ENCODE results near the gene ARL6IP5. TPM values are rescaled to one million over a fixed set of nuclear protein-coding genes. Genes with fewer than 3 reads are reported as not detected.

ARL6IP5 gene
- total and polyA plus RNA-seq, 9 of the 15 experiments (the other 6 are each of a cell fraction or from before 2014, with no cell fraction given), result 10.3 to 54.0 (median 12.7) TPM

DNA sequence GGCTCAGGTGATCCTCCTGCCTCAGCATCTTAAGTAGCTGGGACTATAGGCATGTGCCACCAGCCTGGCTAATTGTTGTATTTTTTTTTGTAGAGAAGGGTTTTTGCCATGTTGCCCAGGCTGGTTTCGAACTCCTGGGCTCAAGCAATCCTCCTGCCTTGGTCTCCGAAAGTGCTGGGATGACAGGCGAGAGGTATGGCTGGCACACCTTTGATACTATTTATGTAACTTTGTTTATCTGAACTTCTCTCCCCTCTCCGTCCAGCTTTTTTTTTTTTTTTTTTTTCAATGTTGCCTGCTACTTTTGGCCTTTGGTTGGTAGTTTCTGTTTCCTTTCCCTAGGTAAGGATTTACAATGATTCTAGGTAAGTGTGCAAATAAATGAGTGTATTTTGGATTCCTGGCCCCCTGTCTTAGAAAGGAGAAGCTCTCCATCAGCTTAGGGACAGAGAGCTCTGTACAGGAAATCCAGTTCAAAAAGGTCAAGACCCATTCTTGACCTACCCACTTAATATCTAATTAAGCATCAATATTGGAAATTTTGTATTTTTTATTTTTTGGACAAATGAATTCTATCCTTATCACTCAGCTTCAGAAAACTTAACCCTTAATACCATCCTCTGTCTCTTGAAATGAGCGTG, 6.8 kb downstream of the ARL6IP5 start:
- FAIRE-seq, result no peak
- Histone ChIP-seq H3K4me1 (replicated peaks in 1 of 2; ENCODE audit: control insufficient read depth in 2 of 2, insufficient read depth in 2 of 2, low read length in 2 of 2) (peaks cover 3 to 10% of the 10 kb centered on the region in 2 experiments; a peak in 4 of 5 replicates), H3K36me3 (ENCODE audit: control insufficient read depth, insufficient read depth, low read length) (no peaks in the 10 kb centered on the region), H3K4me2 (ENCODE audit: insufficient read depth, low read length) (no peak overlapping the region), H3K9me3 (replicated peaks; ENCODE audit: control insufficient read depth, insufficient read depth, low read depth, low read length) (no peaks in the 10 kb centered on the region), H3K9me1 (ENCODE audit: control insufficient read depth, insufficient read depth, low read length) (no peaks in the 10 kb centered on the region), H3K9ac (ENCODE audit: insufficient read depth in 1 of 2, low read depth in 2 of 2, low read length in 2 of 2) (no peak overlapping the region), H3K27ac (ENCODE audit: extremely low read depth, low read depth, low read length) (no peak overlapping the region), H4K20me1 (replicated peaks; ENCODE audit: control insufficient read depth, insufficient read depth, low read length) (no peaks in the 10 kb centered on the region), H3K4me3 (no peak overlapping the region), H3K79me2 (ENCODE audit: control insufficient read depth, insufficient read depth, low read length) (peaks cover 3% of the 10 kb centered on the region), H2AFZ (ENCODE audit: low read depth, low read length) (no peak overlapping the region), H3K27me3 (ENCODE audit: control insufficient read depth in 2 of 2, insufficient read depth in 2 of 2, low read length in 2 of 2) (no peaks in the 10 kb centered on the region)
- POLR2A ChIA-PET, result interaction anchor here (0.6 to 2.7 kb wide), 3 partner anchors 10 to 215 kb away, joined by 3 to 17 read pairs (median 4); no protein-coding TSS in a partner anchor
- in situ Hi-C loops (cut with MboI) (no loop called here), intact Hi-C loops (cut with micrococcal nuclease) (no loop called here)
- CTCF ChIA-PET (ENCODE audit: low intra/inter-chr PET ratio), result no interaction called here
- no peak for ATAC-seq
- DNase-seq (ENCODE audit: extremely low read depth in 1 of 4, low spot score in 3 of 4), result no peak
- 62% methylated on average over 4 of the region's 5 CpGs for WGBS (ENCODE audit: insufficient coverage, low coverage, missing lambda C conversion rate)
- BruUV-seq (replicated peaks), result no TSS peak
- TF ChIP-seq TRIM24 (IDR thresholded peaks at IDR 0.05) (no peak), GABPA (tag; conservative IDR thresholded peaks at IDR 0.05; ENCODE audit: low read depth) (0 out of 2 replicates have a peak, but pooled peaks have one; percentile 36), MEF2D (tag; conservative IDR thresholded peaks at IDR 0.05; ENCODE audit: low read depth) (no peak)

DNA sequence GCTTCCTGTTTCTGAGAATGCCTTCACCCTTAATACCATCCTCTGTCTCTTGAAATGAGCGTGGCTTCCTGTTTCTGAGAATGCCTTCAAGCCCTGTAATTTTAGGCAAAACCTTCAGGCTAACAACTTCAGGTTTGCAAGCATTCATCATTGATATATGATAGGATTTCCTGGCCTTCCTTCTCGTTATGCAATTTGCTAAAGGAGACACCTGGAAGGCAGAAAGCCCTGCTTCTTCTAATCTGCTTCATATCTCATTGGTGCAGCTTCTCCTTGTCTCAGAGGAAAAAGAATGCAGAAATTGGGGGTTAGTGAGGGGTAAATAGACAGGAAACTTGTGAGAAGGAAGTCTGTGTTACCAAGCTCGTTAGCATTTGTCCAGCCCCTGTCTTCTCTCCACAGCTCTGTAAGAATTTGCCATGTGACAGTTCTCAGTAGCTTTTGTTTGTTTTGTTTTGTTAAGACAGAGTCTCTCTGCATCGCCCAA, 7.3 kb downstream of the ARL6IP5 start:
- no peak overlapping the region for H2AFZ ChIP-seq (ENCODE audit: low read depth, low read length)
- FAIRE-seq (peak; percentile 73), ATAC-seq (no peak; the same call in 2 of the 3 replicates), DNase-seq (ENCODE audit: extremely low read depth in 1 of 4, low spot score in 3 of 4) (peak in 1 of 4 experiments; percentile 11)
- no peaks in the 10 kb centered on the region for H3K9me3 ChIP-seq (replicated peaks; ENCODE audit: control insufficient read depth, insufficient read depth, low read depth, low read length)
- H4K20me1 ChIP-seq (replicated peaks; ENCODE audit: control insufficient read depth, insufficient read depth, low read length), result no peaks in the 10 kb centered on the region
- H3K9me1 ChIP-seq (ENCODE audit: control insufficient read depth, insufficient read depth, low read length), result no peaks in the 10 kb centered on the region
- no peak overlapping the region for H3K9ac ChIP-seq (ENCODE audit: insufficient read depth in 1 of 2, low read depth in 2 of 2, low read length in 2 of 2)
- ChIA-PET POLR2A (interaction anchor here (0.8 to 2.7 kb wide), 2 partner anchors 9 to 17 kb away, joined by 3 to 17 read pairs; no protein-coding TSS in a partner anchor), CTCF (ENCODE audit: low intra/inter-chr PET ratio) (no interaction called here)
- H3K4me3 ChIP-seq, result no peak overlapping the region
- no peak overlapping the region for H3K27ac ChIP-seq (ENCODE audit: extremely low read depth, low read depth, low read length)
- in situ Hi-C loops (cut with MboI) (no loop called here), intact Hi-C loops (cut with micrococcal nuclease) (no loop called here)
- no peaks in the 10 kb centered on the region for H3K27me3 ChIP-seq (ENCODE audit: control insufficient read depth in 2 of 2, insufficient read depth in 2 of 2, low read length in 2 of 2)
- 17% methylated on average over 4 of the region's 4 CpGs for WGBS (ENCODE audit: insufficient coverage, low coverage, missing lambda C conversion rate)
- no peaks in the 10 kb centered on the region for H3K36me3 ChIP-seq (ENCODE audit: control insufficient read depth, insufficient read depth, low read length)
- H3K79me2 ChIP-seq (ENCODE audit: control insufficient read depth, insufficient read depth, low read length), result peaks cover 2% of the 10 kb centered on the region; the same call in 1 of the 3 replicates
- no peak overlapping the region for H3K4me2 ChIP-seq (ENCODE audit: insufficient read depth, low read length)
- peaks cover 3 to 9% of the 10 kb centered on the region in 2 experiments; a peak in 4 of 5 replicates for H3K4me1 ChIP-seq (replicated peaks in 1 of 2; ENCODE audit: control insufficient read depth in 2 of 2, insufficient read depth in 2 of 2, low read length in 2 of 2)
- BruUV-seq (replicated peaks), result no TSS peak
- TF ChIP-seq, protein P1, sequence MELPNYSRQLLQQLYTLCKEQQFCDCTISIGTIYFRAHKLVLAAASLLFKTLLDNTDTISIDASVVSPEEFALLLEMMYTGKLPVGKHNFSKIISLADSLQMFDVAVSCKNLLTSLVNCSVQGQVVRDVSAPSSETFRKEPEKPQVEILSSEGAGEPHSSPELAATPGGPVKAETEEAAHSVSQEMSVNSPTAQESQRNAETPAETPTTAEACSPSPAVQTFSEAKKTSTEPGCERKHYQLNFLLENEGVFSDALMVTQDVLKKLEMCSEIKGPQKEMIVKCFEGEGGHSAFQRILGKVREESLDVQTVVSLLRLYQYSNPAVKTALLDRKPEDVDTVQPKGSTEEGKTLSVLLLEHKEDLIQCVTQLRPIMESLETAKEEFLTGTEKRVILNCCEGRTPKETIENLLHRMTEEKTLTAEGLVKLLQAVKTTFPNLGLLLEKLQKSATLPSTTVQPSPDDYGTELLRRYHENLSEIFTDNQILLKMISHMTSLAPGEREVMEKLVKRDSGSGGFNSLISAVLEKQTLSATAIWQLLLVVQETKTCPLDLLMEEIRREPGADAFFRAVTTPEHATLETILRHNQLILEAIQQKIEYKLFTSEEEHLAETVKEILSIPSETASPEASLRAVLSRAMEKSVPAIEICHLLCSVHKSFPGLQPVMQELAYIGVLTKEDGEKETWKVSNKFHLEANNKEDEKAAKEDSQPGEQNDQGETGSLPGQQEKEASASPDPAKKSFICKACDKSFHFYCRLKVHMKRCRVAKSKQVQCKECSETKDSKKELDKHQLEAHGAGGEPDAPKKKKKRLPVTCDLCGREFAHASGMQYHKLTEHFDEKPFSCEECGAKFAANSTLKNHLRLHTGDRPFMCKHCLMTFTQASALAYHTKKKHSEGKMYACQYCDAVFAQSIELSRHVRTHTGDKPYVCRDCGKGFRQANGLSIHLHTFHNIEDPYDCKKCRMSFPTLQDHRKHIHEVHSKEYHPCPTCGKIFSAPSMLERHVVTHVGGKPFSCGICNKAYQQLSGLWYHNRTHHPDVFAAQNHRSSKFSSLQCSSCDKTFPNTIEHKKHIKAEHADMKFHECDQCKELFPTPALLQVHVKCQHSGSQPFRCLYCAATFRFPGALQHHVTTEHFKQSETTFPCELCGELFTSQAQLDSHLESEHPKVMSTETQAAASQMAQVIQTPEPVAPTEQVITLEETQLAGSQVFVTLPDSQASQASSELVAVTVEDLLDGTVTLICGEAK (IDR thresholded peaks at IDR 0.05), result peak; percentile 41; the same call in 1 of the 2 replicates
- TF ChIP-seq, protein P1 (CRISPR knock-in tag; IDR thresholded peaks at IDR 0.05), result no peak
- no peak for TF ChIP-seq ZFX (CRISPR knock-in tag; IDR thresholded peaks at IDR 0.05)

Data from K562 (cell line).